A673 (cell line): ENCODE measurements around the gene ORAI1.

Experiments
- CTCF ChIP-seq: fragments of 300-800, 200-600 bp; sonication (generic); conservative IDR thresholded peaks from 2 replicates; pipeline ENCODE4 v1.5.1; 2017; ENCODE audit warnings: low read depth, mild to moderate bottlenecking, antibody characterized with exemption, low read length, moderate library complexity, mixed read lengths
- EZH2 ChIP-seq: fragments of 200-600 bp; sonication (generic); IDR thresholded peaks from 2 replicates; pipeline ENCODE4 v1.6.1; 2017; ENCODE audit warnings: borderline replicate concordance, low read depth, mild to moderate bottlenecking, mixed read lengths, antibody characterized with exemption, low read length; ENCODE audit not compliant: poor library complexity, severe bottlenecking

- TF ChIP-seq CTCF (no peak), EZH2 (no peak)
Measured at GRCh38 chr12:121657305-121658008, 31.1 kb downstream of the ORAI1 start.
